HG02571 (cell line): ENCODE results near the gene MAST4.

Experiments
- ATAC-seq: cut with Tn5 transposase; IDR thresholded peaks from one replicate; pipeline ENCODE4 v1.9.1; 2021; ENCODE audit warnings: mild to moderate bottlenecking, moderate library complexity; ENCODE audit not compliant: unreplicated experiment

The MAST4 gene

GRCh38 chr5:67144183-67144639 is 548.0 kb downstream of the MAST4 start:
- no peak for ATAC-seq

GRCh38 chr5:67146574-67146973 is 550.4 kb downstream of the MAST4 start:
- no peak for ATAC-seq

- no peak for ATAC-seq
Observed at GRCh38 chr5:67146981-67147380, 550.8 kb downstream of the MAST4 start.

- no peak for ATAC-seq
Observed at GRCh38 chr5:67147760-67148159, 551.6 kb downstream of the MAST4 start.

GRCh38 chr5:67149057-67149950 is 553.1 kb downstream of the MAST4 start:
- ATAC-seq = no peak

GRCh38 chr5:67149951-67150523 is 553.8 kb downstream of the MAST4 start:
- no peak for ATAC-seq

GRCh38 chr5:67152400-67152799 is 556.2 kb downstream of the MAST4 start:
- no peak for ATAC-seq

GRCh38 chr5:67153292-67153691 is 557.1 kb downstream of the MAST4 start:
- ATAC-seq = no peak

GRCh38 chr5:67154556-67155206 is 558.5 kb downstream of the MAST4 start:
- ATAC-seq = no peak

- ATAC-seq = peak; percentile 62
Observed at GRCh38 chr5:67156976-67157583, 560.9 kb downstream of the MAST4 start.

GRCh38 chr5:67160272-67160671 is 564.1 kb downstream of the MAST4 start:
- no peak for ATAC-seq

- ATAC-seq = no peak
Observed at GRCh38 chr5:67160985-67161384, 564.8 kb downstream of the MAST4 start.

GRCh38 chr5:67161767-67162166 is 565.6 kb downstream of the MAST4 start:
- no peak for ATAC-seq

- no peak for ATAC-seq
Observed at GRCh38 chr5:67163231-67163756, 567.1 kb downstream of the MAST4 start.

GRCh38 chr5:67163863-67164595 is 567.8 kb downstream of the MAST4 start:
- ATAC-seq = no peak

GRCh38 chr5:67164856-67165525 is 568.8 kb downstream of the MAST4 start:
- ATAC-seq = no peak

- peak; percentile 88 for ATAC-seq
Observed at GRCh38 chr5:67165526-67166459, 569.6 kb downstream of the MAST4 start.

GRCh38 chr5:67166460-67167285 is 570.5 kb downstream of the MAST4 start:
- peak; percentile 46 for ATAC-seq
